Liver (tissue), 9 donors: Measurements from ENCODE around the gene CDK9. TPM values are rescaled to one million over a fixed set of nuclear protein-coding genes. Genes with fewer than 3 reads are reported as not detected.
"Not testable (repeated sequence)": the region's sequence is repeated elsewhere in the genome, so short reads cannot be mapped to it uniquely, and the experiment has no call there.

Experiments
- DNase-seq: peaks from one replicate; pipeline ENCODE4 v3.0.0-alpha.2; 2017; ENCODE audit warnings: low spot score
- H3K27ac ChIP-seq, 2 donors: one replicate each; pipeline ENCODE4 v1.7.0; 2013; ENCODE audit warnings: inconsistent platforms in 2 of 2, low read length in 2 of 2, control low read depth in 1 of 2, low read depth in 1 of 2, mild to moderate bottlenecking in 1 of 2
- H3K27me3 ChIP-seq, 4 donors: one replicate each; pipeline versions ENCODE4 v1.6.1 to v1.7.0; 2013; ENCODE audit warnings: low read length in 3 of 4, inconsistent platforms in 1 of 4, mild to moderate bottlenecking in 1 of 4, moderate library complexity in 1 of 4; ENCODE audit not compliant: control insufficient read depth in 4 of 4, insufficient read depth in 4 of 4
- H3K36me3 ChIP-seq, 4 donors: one replicate each; pipeline versions ENCODE4 v1.6.1 to v1.7.0; 2013; ENCODE audit warnings: low read length in 3 of 4, mild to moderate bottlenecking in 3 of 4, low read depth in 1 of 4, moderate library complexity in 1 of 4; ENCODE audit not compliant: control insufficient read depth in 4 of 4, insufficient read depth in 3 of 4
- H3K4me1 ChIP-seq, 4 donors: one replicate each; pipeline versions ENCODE4 v1.6.1 to v1.7.0; 2013; ENCODE audit warnings: low read length in 3 of 4, mild to moderate bottlenecking in 3 of 4, moderate library complexity in 1 of 4; ENCODE audit not compliant: control insufficient read depth in 4 of 4, insufficient read depth in 4 of 4
- H3K4me3 ChIP-seq, 3 donors: one replicate each; pipeline versions ENCODE4 v1.6.1 to v1.7.0; 2013; ENCODE audit warnings: low read length in 3 of 3, control low read depth in 1 of 3, low read depth in 1 of 3, mild to moderate bottlenecking in 1 of 3
- H3K9ac ChIP-seq, 2 donors: one replicate each; pipeline ENCODE4 v1.7.0; 2013; ENCODE audit warnings: low read length in 2 of 2, mild to moderate bottlenecking in 2 of 2, moderate library complexity in 2 of 2, control low read depth in 1 of 2, low read depth in 1 of 2
- H3K9me3 ChIP-seq, 4 donors: one replicate each; pipeline versions ENCODE4 v1.6.1 to v1.7.0; 2013; ENCODE audit warnings: low read length in 3 of 4; ENCODE audit not compliant: control insufficient read depth in 4 of 4
- ATF3 ChIP-seq: IDR thresholded peaks from 2 replicates; pipeline ENCODE4 v1.6.1; 2016; ENCODE audit warnings: antibody characterized with exemption
- EGR1 ChIP-seq, 2 donors: IDR thresholded peaks; 2 replicates each; pipeline ENCODE4 v1.6.1; 2016 to 2018; ENCODE audit warnings: antibody characterized with exemption in 2 of 2, low read depth in 2 of 2
- FOXA1 ChIP-seq: IDR thresholded peaks from 2 replicates; pipeline ENCODE4 v1.6.1; 2016; ENCODE audit warnings: antibody characterized with exemption
- GABPA ChIP-seq, 2 donors: IDR thresholded peaks in 1 of 2; conservative IDR thresholded peaks in 1 of 2; 2 replicates each; pipeline ENCODE4 v1.6.1; 2016; ENCODE audit warnings: antibody characterized with exemption in 2 of 2, mild to moderate bottlenecking in 1 of 2, moderate library complexity in 1 of 2
- HNF4A ChIP-seq, 2 donors: conservative IDR thresholded peaks; 2 replicates each; pipeline ENCODE4 v1.6.1; 2016; ENCODE audit warnings: antibody characterized with exemption in 2 of 2, mild to moderate bottlenecking in 2 of 2
- HNF4G ChIP-seq: IDR thresholded peaks from 2 replicates; pipeline ENCODE4 v1.6.1; 2016; ENCODE audit warnings: antibody characterized with exemption
- RAD21 ChIP-seq, 2 donors: IDR thresholded peaks; 2 replicates each; pipeline ENCODE4 v1.6.1; 2016; ENCODE audit warnings: antibody characterized with exemption in 2 of 2, mild to moderate bottlenecking in 2 of 2
- REST ChIP-seq: IDR thresholded peaks from 2 replicates; pipeline ENCODE4 v1.6.1; 2016; ENCODE audit warnings: antibody characterized with exemption, mild to moderate bottlenecking
- RXRA ChIP-seq, 2 donors: IDR thresholded peaks; 2 replicates each; pipeline ENCODE4 v1.6.1; 2017 to 2018; ENCODE audit warnings: antibody characterized with exemption in 2 of 2, mild to moderate bottlenecking in 1 of 2
- SP1 ChIP-seq: IDR thresholded peaks from 2 replicates; pipeline ENCODE4 v1.6.1; 2018; ENCODE audit warnings: antibody characterized with exemption, mild to moderate bottlenecking
- YY1 ChIP-seq: IDR thresholded peaks from 2 replicates; pipeline ENCODE4 v1.6.1; 2016; ENCODE audit warnings: antibody characterized with exemption, mild to moderate bottlenecking
- ZBTB33 ChIP-seq: IDR thresholded peaks from 2 replicates; pipeline ENCODE4 v1.6.1; 2016; ENCODE audit warnings: antibody characterized with exemption
- WGBS: extraction: QIAGEN DNeasy Blood & Tissue Kit; methylation state at CpG from one replicate; pipeline ENCODE4 v1.1.7; 2013; 5-methylcytosine and 5-hydroxymethylcytosine counted together
- polyA plus RNA-seq, 2 donors: library from polyadenylated mRNA; stranded (reverse) in 1 of 2; unstranded in 1 of 2; fragments of 200-250 nt in 1 of 2; fragments of >200 nt in 1 of 2; fragmentation: Nextera tagmentation in 1 of 2; extraction: Ambion mirVana in 1 of 2; gene quantifications; one replicate each; pipeline versions ENCODE4 v1.2.1 to v1.2.3, GENCODE V29; 2013 to 2015
- total RNA-seq, 2 donors: library from RNA; depleted of rRNA; stranded (reverse); fragments of >200 nt; gene quantifications; one replicate each; pipeline ENCODE4 v1.2.3, GENCODE V29; 2014
- donor health status: healthy.
- donor health status: healthy.
- donor health status: healthy.
- donor health status: healthy.
- donor health status: healthy.

CDK9 gene
- total and polyA plus RNA-seq, 4 donors, result 31.8 to 41.4 (median 36.8) TPM

- no peak overlapping the region for H3K27ac ChIP-seq
- H3K36me3 ChIP-seq, result no peaks in the 10 kb centered on the region
- H3K9ac ChIP-seq, result no peak overlapping the region
- DNase-seq, result no peak
- H3K27me3 ChIP-seq, result no peaks in the 10 kb centered on the region
- H3K4me1 ChIP-seq, result peaks cover 0 to 8% (median 0%) of the 10 kb centered on the region in 4 donors
- TF ChIP-seq YY1 (no peak), HNF4A (conservative IDR thresholded peaks at IDR 0.05) (no peak)
- H3K9me3 ChIP-seq, result no peaks in the 10 kb centered on the region
- H3K4me3 ChIP-seq, result no peak overlapping the region
- 34% methylated on average over 61 of the region's 61 CpGs for WGBS
Observed at GRCh38 chr9:127755061-127756060, 30.5 kb upstream of the CDK9 start.

- DNase-seq, result no peak
- H3K9me3 ChIP-seq, result no peaks in the 10 kb centered on the region
- H3K4me3 ChIP-seq, result no peak overlapping the region
- no peak overlapping the region for H3K27ac ChIP-seq
- no peak for TF ChIP-seq RXRA (IDR thresholded peaks at IDR 0.05)
- no peak for TF ChIP-seq HNF4G
- no peak for TF ChIP-seq GABPA (IDR thresholded peaks at IDR 0.05 in 1 of 2, conservative IDR thresholded peaks at IDR 0.05 in 1 of 2)
- no peak for TF ChIP-seq RAD21 (IDR thresholded peaks at IDR 0.05)
- no peak for TF ChIP-seq HNF4A (conservative IDR thresholded peaks at IDR 0.05)
- no peak for TF ChIP-seq ATF3
- no peak for TF ChIP-seq REST
- no peak for TF ChIP-seq ZBTB33
- no peak for TF ChIP-seq EGR1 (IDR thresholded peaks at IDR 0.05; ENCODE audit: low read depth in 2 of 2)
- TF ChIP-seq SP1, result no peak
- TF ChIP-seq FOXA1, result no peak
- H3K4me1 ChIP-seq, result peaks cover 0 to 8% (median 0%) of the 10 kb centered on the region in 4 donors
- WGBS, result 87% methylated on average over 3 of the region's 3 CpGs
- no peaks in the 10 kb centered on the region for H3K36me3 ChIP-seq
- no peak overlapping the region for H3K9ac ChIP-seq
- no peaks in the 10 kb centered on the region for H3K27me3 ChIP-seq
Observed at GRCh38 chr9:127756233-127756632, 29.6 kb upstream of the CDK9 start.

- DNase-seq, H3K4me1 ChIP-seq, H3K9ac ChIP-seq, H3K27ac ChIP-seq, H3K36me3 ChIP-seq, H3K27me3 ChIP-seq, H3K9me3 ChIP-seq, H3K4me3 ChIP-seq: not testable (repeated sequence)
- WGBS, result 79% methylated on average over 11 of the region's 11 CpGs
Observed at GRCh38 chr9:127756776-127757175, 29.1 kb upstream of the CDK9 start.
